Measurements from ENCODE around the gene TMEM161A.

GRCh38 chr19:19185853-19186740, 47.8 kb upstream of the TMEM161A start:
- TF ChIP-seq CTCF (IDR thresholded peaks at IDR 0.05) (no peak), EP300 (IDR thresholded peaks at IDR 0.05) (no peak), POLR2A (IDR thresholded peaks at IDR 0.05) (no peak)

Data from ovary (tissue), 3 donors.